ENCODE data around the gene IL17B.

DNA sequence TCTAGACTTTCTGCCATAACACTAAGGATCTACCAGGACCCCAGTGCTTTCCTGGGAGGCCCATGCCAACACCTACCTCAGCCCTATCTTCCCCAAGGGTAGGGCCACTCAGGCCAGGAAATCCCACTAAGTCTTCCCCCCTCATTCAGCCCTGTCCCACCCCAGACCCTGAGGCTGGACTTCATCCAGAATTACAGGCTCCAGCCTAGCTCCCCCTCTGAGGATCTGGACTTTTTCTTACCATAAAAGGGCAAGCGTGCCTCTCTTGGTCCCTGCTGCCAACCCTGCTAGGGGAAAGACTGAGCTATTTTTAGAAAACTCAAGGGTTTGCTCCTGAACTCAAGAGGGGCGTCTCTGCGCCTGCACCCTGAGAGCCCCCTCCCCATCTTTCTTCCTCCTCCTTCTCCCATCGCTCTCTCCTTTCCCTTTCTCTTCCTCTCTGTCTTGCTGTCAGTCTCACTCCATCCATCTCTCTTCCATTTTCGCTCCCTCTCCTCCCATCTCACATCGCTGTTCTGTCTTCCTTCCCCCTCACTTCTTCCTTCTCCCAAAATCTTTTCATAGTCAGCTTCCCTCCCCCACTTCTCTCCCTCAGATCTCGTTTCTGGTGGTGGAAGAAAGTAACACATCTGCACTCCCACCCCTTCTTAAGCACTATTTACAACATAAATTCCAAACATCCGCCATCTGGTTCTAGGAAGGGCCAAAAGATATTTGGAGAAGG, 38.1 kb upstream of the IL17B start:
- TF ChIP-seq, protein P1, sequence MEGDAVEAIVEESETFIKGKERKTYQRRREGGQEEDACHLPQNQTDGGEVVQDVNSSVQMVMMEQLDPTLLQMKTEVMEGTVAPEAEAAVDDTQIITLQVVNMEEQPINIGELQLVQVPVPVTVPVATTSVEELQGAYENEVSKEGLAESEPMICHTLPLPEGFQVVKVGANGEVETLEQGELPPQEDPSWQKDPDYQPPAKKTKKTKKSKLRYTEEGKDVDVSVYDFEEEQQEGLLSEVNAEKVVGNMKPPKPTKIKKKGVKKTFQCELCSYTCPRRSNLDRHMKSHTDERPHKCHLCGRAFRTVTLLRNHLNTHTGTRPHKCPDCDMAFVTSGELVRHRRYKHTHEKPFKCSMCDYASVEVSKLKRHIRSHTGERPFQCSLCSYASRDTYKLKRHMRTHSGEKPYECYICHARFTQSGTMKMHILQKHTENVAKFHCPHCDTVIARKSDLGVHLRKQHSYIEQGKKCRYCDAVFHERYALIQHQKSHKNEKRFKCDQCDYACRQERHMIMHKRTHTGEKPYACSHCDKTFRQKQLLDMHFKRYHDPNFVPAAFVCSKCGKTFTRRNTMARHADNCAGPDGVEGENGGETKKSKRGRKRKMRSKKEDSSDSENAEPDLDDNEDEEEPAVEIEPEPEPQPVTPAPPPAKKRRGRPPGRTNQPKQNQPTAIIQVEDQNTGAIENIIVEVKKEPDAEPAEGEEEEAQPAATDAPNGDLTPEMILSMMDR (IDR thresholded peaks at IDR 0.05; ENCODE audit: control extremely low read depth in 1 of 3, insufficient read depth in 1 of 3, low read depth in 1 of 3, low read length in 3 of 3), result no peak
- no peak for TF ChIP-seq TAF1 (IDR thresholded peaks at IDR 0.05; ENCODE audit: low read depth, low read length)
- no peak for TF ChIP-seq MAFK (IDR thresholded peaks at IDR 0.05; ENCODE audit: low read depth, low read length)
- TF ChIP-seq POLR2A (IDR thresholded peaks at IDR 0.05; ENCODE audit: control extremely low read depth in 1 of 2, low read depth in 2 of 2, low read length in 2 of 2), result no peak
- TF ChIP-seq ZNF274 (IDR thresholded peaks at IDR 0.05; ENCODE audit: borderline replicate concordance, extremely low read depth, low read length), result no peak
- TF ChIP-seq, protein P2, sequence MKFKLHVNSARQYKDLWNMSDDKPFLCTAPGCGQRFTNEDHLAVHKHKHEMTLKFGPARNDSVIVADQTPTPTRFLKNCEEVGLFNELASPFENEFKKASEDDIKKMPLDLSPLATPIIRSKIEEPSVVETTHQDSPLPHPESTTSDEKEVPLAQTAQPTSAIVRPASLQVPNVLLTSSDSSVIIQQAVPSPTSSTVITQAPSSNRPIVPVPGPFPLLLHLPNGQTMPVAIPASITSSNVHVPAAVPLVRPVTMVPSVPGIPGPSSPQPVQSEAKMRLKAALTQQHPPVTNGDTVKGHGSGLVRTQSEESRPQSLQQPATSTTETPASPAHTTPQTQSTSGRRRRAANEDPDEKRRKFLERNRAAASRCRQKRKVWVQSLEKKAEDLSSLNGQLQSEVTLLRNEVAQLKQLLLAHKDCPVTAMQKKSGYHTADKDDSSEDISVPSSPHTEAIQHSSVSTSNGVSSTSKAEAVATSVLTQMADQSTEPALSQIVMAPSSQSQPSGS (IDR thresholded peaks at IDR 0.05; ENCODE audit: low read length), result no peak

Data from H1 (cell line).